Spleen (tissue), 7 donors: Measurements from ENCODE around the gene BACE2.

Experiments
- POLR2A ChIP-seq, 3 donors: fragments of 450-650 bp; IDR thresholded peaks; one replicate each; pipeline ENCODE4 v1.5.1; 2017; ENCODE audit warnings: antibody characterized with exemption in 3 of 3, mild to moderate bottlenecking in 1 of 3
- TF ChIP-seq, protein P1 (sequence below), 11 experiments: fragments of 200-600 bp in 7 of 11; fragments of 450-650 bp in 4 of 11; sonication (generic) in 4 of 11; IDR thresholded peaks in 8 of 11; conservative IDR thresholded peaks in 3 of 11; 1 replicate in 7 of 11; 2 replicates in 4 of 11; pipeline versions ENCODE4 v1.4.0 to v1.8.0; 2016 to 2021; ENCODE audit warnings: antibody characterized with exemption in 11 of 11, inconsistent platforms in 4 of 11, mild to moderate bottlenecking in 1 of 11
- donor health status: DM: no; HTN: no; CAD: no; lungs with moderate emphysema.
- donor health status: DM: no; HTN: no; CAD: no.
- donor health status: DM: no; HTN: no; CAD: no.

DNA sequence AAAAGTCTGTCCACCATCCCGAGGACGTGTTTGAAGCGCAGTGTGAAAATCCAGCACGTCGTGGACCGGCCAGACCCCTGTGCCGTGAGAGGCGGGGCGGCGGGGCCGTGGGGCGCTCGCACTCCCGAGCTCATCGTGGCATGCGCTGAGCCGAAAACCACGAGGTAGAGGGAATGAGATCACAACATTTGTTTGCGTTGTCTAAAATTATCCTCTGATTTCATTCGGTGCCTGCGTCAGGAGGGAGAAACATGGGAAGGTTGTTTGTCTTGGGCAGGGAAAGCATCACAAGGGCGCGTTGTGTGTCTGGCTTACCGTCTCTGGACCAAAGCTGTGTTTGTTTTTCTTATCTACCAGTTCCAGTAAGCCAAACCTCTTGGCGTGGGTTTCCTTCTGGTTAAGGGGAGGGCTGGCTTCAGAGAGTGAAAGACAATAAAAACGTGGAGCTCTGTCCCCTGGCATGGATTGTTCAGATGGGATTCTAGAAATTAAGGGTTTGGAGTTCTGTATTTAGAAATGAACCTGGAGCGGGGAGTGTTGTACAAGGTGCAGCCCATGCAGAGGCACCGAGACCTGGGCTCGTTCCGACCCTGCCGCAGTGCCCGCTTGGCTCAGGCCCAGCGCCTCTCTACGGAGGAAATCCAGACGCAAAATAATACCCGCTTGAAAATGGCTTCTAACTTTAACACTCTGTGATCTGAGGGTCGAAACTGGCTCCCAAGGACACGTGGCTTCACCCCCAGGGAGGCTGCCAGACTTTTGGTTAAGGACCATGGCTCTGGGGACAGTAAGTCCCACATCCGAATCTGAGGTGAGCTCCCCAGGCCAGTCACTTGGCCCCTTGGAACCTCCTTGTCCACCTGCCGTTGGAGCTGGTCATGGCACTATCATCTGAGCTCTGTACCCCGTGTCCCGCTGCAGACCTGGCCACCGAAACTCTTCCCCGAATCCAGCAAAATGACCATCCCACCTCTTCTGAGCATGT is 79.9 kb downstream of the BACE2 start:
- TF ChIP-seq, protein P1, sequence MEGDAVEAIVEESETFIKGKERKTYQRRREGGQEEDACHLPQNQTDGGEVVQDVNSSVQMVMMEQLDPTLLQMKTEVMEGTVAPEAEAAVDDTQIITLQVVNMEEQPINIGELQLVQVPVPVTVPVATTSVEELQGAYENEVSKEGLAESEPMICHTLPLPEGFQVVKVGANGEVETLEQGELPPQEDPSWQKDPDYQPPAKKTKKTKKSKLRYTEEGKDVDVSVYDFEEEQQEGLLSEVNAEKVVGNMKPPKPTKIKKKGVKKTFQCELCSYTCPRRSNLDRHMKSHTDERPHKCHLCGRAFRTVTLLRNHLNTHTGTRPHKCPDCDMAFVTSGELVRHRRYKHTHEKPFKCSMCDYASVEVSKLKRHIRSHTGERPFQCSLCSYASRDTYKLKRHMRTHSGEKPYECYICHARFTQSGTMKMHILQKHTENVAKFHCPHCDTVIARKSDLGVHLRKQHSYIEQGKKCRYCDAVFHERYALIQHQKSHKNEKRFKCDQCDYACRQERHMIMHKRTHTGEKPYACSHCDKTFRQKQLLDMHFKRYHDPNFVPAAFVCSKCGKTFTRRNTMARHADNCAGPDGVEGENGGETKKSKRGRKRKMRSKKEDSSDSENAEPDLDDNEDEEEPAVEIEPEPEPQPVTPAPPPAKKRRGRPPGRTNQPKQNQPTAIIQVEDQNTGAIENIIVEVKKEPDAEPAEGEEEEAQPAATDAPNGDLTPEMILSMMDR (IDR thresholded peaks at IDR 0.05 in 8 of 11, conservative IDR thresholded peaks at IDR 0.05 in 3 of 11) = no peak
- TF ChIP-seq POLR2A (IDR thresholded peaks at IDR 0.05) = no peak
